G401.6 (cell line): Measurements from ENCODE around the gene EFR3B.
"Not testable (repeated sequence)": the region's sequence is repeated elsewhere in the genome, so short reads cannot be mapped to it uniquely, and the experiment has no call there.

ENCODE experiments used
- FAIRE-seq: peaks from 2 replicates; lab custom pipeline; 2012; peaks lifted over from hg19 to GRCh38; lab: Jason Lieb, UNC

Gene EFR3B

DNA sequence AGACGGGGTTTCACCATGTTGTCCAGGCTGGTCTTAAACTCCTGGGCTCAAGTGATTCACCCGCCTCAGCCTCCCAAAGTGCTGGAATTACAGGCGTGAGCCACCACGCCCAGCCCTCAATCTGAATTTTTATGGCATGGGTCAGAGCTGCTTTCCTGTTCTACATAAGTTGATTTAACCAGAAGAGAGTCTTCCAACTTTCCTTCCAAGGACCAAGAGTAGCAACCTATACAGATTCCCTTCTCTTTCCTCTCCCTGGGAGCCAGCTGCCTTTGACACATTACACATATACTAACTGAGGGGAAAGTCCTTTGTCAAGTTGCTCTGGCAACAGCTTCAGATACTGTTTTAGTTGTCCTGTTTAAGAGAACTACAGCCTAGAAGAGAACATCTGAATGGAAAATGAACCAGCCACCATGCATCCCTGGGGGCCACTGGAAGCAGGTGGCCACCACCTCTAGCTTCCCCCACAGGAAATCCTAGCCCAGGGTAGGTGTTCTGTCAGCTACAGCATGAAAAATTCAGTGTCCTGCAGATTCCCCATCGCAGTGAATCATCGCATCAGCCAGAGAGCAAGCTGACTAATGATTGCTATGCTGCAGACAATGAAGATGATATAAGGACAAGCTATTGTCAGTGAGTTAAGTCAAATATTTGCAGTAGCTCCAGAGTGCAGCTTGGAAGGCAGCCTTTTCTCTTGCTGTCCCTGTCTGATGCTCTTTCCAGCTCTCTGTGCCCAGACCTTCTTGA lies 63.6 kb downstream of the EFR3B start:
- no peak for FAIRE-seq

DNA sequence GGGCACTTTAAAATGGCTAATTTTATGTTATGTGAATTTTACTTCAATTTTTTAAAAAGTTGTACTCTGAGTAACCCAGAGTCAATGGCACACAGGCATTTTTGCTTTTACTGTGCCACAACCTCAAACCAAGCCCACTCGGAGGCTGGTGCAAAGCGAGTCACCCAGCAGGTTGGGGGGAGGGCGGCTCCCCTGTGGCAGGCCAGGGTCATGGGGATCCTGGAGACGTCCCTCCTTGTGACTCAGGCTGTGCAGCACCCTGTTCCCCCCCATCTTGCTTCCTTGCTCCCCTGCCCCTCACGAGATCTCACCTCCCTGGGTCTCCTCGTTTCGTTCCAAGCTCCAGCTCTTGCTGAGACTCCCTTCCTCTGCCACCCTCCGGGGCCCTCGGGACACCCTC lies 67.9 kb downstream of the EFR3B start:
- FAIRE-seq, result no peak

DNA sequence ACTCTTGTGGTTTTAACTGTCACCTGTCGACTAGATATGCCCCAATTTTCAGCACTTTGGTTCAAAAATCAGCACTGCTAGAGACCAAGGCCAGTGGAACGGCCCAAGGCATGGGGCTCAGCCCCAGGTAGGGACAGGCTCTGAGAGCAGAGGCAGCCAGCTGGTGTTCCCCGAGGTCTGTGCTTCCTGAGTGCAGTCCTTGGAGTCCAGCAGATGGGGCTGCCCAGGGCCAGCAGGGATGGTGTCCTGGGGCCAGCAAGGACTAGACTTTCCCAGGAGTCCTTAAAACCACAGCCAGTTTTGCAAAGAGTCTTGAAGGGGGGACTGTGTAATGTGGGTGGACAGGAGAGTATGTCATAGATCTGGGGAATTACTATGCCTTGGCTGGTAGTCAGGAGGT lies 70.2 kb downstream of the EFR3B start:
- FAIRE-seq, result no peak

DNA sequence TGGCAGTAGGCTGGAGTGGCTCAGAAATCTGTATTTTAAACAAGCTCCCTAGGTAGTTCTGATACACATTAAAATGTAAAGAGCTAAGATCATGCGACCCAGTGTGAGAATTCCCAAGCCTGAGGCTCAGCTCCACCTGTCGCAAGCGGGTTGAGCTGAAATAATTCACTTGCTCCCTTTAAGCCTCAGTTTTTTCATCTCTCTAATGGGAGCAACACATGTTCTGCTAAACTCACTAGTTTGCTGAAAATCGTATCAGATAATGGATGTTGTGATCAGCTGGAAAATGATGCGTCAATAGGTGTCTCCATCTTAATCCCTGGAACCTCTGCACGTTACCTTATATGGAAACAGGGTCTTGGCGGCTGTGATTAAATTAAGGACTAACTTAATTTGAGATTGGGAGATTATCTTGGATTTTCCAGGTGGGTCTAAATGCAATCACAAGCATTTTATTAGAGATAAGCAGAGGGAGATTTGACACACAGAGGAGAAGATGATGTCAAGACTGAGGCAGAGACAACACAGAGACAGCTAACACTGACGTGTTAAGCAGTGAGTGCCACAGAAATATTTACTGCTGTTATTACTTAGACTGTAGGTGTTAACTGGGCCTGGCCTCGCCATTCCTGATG lies 73.5 kb downstream of the EFR3B start:
- FAIRE-seq, result no peak

DNA sequence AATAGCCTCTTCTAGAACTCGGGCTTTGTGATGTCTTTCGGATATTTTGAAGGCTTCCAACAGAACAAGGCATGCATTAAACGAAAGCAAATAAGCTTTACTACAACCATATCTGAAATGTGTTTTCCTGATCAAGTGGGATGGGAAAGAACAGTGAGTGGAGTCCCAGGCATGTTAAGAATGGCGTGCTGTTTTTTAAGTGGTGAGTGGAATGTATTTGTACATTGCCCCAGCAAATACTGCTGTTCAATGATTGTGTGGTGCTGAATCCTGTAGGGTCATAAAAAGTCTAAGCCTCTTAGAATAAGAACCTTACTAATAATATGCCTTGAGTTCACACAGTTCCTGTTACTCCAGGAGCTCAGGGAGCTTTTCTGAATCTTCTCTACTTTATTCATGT lies 74.0 kb downstream of the EFR3B start:
- no peak for FAIRE-seq

DNA sequence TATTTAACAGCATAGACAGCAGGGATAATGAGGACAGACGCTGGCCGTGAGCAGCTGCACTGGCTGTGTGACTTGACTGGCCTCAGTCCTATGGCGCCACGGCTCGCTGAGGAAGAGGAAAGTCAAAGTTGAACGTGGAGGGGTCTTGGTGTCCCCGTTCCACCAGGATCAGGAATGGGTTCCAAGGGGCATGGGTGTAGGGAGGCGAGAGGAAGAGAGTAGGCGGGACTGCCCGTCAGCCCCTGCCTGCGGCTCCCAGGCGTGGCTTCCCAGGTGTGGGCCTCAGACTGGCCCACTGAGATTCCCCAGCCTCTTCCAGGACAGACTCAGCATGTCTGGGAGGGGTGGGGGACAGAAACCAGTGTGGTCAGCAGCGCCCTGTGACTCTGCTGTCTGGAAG lies 75.1 kb downstream of the EFR3B start:
- no peak for FAIRE-seq

DNA sequence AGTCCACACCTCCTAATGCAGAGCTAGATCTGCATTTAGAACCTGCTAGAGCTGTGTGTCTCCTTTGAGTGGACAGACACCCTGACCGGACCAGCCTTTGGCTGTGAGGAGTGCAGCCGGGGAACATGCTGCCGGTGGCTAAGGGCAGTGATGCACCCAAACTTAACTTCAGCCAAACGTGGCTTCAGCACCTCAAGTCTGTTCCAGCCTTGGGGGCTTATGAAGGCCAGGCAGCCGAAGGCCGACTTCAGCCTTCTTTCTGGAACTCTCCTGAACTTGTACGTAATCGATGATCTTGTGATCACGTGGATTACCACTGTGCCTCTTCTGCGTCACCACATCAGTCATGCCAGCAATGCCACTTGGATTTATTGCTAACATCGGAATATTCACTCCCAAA lies 77.4 kb downstream of the EFR3B start:
- FAIRE-seq, result no peak

DNA sequence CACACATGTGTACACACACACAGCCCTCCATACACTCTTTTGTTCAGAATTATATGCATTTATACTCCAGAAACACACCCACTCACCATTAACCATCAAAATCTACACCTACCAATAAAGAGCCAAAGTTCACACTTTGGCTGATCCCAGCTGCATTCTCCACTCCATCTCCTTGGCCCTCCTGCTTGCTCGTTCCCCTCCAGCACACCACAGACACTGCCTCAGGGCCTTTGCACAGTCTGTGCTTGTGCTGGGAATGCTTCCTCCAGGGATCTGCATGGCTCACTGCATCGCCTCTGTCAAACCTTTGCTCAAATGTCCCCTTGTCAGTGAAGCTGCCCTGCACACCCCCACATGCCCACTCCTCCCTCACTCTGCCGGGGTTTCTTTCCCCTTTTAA lies 80.5 kb downstream of the EFR3B start:
- no peak for FAIRE-seq

DNA sequence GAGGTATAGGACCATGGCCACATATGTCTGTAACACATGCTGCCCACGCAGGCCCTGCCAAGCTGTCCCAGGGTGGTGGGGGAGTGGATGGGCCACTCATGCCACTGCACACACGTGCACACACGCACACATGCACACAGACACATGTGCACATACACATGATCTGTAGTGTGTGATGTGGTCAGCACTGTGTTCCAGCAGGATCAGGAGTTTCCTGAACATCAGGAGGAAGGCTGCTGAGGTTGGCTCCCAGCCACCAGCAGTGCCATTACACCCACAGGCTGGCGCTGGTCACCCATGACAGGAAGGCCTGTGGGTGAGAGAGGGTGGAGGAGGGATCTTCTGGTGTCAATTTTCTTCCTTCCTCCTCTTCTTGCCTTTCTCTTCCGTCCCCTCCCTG lies 81.8 kb downstream of the EFR3B start:
- no peak for FAIRE-seq

DNA sequence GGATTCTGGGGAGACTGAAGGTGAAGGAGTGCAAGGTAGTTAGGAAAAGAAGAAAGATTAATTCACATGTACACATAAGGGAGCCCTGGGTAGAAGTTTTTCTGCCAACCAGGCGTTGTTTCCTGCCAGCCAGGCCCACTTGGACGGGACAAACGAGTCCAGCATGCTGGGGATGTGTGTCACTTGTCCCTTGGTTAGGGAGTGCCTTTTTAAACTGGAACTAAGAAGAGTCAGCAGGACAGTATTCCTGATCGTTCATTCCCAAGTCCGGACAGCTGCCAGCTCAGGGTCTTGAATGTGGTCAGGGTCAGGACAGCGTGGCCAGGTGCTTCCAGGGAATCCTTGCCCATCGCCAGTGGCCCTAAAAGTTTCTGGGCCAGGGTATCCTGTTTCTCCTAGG lies 83.3 kb downstream of the EFR3B start:
- FAIRE-seq, result no peak

DNA sequence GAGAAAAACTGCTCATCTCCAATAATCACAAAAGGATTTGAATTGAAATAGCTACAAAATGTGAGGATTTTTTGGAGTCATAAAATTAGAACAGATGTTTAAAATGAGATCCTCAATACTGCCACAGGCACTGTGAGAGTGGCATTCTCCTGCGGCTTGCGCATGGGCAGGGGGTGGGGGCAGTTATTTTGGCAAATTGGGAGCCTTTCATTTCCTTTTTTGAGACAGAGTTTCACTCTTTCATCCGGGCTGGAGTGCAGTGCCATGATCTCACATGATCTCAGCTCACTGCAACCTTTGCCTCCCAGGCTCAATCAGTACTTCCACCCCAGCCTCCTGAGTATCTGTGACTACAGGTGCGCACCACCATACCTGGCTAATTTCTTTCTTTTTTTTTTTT lies 84.1 kb downstream of the EFR3B start:
- FAIRE-seq, result no peak

DNA sequence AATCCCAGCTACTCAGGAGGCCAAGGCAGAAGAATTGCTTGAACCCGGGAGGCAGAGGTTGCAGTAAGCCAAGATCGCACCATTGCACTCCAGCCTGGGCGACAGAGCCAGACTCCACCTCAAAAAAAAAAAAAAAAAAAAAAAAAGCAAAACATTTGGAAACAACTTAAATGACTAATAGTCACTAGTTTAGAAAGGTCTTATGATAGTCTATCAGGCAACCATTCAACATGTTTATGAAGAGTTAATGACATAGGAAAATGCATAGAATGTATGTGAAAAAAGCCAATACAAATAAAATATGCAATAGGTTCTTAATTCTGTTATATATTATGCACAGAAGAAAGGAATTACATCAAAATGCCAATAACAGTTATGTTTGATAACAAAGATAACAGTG lies 85.2 kb downstream of the EFR3B start:
- not testable (repeated sequence) for FAIRE-seq

DNA sequence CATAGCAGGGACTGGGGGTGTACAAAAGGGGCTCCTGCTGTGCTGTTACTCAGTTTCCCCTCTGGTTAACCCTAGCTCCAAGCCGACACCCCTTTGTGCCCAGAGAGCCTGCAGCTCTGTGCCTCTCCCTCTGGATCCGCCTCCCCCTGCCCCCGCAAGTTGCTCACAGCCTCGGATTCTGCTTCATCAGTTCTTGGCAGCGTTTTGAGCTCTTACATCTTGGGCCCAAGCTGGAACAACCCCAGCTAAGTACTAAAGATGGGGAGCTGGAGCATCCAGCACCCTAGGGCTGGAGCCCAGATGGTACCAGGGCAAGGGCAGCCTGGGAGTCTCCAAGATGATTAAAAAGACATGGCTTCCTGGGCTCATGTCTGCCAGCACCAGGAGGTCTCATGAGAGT lies 85.8 kb downstream of the EFR3B start:
- FAIRE-seq, result no peak

DNA sequence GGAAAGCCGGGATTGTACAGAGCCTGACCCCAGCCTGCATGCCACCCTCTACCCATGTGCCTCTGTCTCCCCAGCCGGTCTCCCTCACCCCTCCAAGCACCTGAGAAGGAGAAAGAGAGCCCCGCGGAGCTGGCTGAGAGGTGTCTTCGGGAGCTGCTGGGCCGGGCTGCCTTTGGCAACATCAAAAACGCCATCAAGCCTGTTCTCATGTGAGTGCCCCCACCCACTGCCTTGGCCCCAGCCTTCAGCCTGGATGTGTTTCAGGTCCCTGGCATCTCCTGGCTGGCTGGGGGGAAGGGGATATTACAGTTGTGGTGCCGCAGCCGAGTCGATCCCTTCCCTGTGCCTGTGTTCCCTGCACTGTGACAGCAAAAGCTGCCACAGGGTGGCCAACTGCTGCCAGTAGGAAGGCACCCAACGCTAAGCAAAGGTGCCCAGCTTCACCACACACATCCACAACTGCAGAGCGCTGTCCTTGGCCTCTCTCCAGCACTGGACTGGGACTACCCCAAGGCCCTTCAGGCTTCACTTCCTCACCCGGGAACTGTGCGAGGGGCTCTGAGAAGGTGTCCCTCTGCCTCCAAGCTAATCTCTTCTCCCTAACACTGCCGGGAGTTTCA lies 88.1 kb downstream of the EFR3B start:
- no peak for FAIRE-seq

DNA sequence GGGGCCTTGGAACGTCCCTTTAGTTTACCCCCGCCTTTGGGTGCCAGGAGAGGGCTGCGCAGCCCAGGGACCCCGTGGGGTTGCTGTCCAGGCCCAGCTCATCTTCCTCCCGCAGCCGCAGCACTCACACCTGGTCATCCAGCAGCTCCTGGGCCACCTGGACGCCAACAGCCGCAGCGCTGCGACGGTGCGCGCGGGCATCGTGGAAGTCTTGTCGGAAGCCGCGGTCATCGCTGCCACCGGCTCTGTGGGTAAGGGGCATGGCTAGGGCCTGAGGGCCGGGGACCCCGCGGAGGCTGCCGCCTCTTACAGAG lies 89.3 kb downstream of the EFR3B start:
- no peak for FAIRE-seq

DNA sequence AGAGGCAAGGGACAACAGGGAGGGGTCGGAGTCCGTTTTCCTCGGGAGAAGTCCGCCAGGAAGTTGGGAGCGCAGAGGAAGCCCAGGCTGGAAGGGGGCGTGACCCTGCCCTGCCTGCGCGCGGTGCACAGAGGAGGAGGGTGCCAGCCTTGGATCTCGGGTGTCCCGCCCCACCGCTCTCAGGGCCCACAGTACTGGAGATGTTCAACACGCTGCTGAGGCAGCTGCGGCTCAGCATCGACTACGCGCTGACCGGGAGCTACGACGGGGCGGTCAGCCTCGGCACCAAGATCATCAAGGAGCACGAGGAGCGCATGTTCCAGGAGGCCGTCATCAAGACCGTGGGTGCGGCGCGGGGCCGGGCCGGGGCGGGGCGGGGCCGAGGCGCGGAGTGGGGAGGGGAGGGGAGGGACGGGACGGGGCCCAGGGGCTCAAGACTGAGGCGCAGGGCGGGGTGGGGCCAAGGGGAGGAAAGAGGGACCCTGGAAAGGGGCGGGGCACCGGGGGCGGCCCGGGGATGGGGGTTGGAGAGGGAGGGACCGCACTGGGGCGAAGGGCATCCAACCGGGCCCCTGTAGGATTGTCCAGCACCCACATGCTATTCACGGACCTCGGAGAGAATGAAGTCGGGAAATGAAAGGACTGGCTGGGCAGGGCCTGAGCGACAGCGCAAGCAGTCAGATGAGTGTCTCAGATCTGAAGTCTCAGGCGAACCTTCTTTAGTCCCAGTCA lies 89.9 kb downstream of the EFR3B start:
- FAIRE-seq, result no peak

DNA sequence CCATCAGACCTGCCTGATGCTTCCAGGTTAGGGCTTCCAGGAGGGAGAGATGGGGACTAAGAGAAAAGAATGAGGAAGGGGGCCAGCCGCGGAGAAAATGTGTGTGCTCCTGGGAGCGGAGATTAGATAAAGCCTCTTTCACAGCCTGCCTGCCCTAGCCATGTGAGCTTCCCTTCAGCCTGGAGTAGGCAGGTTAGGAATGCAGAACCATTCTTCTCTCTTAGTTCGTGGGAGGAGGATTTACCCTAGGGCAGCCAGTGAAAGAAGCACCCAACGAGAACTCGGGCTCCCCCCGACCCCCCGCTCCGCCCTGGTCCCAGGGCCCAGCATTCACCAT lies 90.4 kb downstream of the EFR3B start:
- no peak for FAIRE-seq

DNA sequence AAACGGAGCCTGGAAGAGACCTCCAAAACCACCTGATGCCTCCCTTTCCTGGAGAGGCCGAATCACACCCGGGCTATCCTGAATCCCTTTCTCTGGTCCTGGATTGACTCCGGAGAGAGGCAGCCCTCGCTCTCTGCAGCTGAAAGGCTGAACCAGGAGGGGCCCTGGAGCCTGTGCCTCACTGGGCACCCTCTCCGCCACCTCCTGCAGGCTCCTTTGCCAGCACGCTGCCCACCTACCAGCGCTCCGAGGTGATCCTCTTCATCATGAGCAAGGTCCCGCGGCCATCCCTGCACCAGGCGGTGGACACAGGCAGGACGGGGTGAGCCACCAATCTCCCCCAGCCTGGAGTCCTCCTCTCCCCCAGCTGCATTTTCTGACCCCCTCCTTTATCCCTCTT lies 90.8 kb downstream of the EFR3B start:
- no peak for FAIRE-seq

DNA sequence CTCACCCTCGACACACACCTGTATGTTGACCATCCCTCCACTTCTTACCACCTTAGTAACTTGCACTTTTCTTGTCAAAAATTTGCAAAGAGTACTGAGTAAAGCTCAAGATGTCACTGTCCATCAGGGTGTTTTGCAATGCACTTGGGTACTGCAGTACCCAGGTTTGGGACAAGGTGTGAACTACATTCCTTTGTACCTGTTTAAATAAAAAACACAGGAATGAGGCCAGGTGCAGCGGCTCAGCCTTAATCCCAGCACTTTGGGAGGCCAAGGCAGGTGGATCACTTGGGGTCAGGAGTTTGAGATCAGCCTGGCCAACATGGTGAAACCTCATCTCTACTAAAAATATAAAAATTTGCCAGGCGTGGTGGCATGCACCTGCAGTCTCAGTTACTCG lies 98.7 kb downstream of the EFR3B start:
- not testable (repeated sequence) for FAIRE-seq

DNA sequence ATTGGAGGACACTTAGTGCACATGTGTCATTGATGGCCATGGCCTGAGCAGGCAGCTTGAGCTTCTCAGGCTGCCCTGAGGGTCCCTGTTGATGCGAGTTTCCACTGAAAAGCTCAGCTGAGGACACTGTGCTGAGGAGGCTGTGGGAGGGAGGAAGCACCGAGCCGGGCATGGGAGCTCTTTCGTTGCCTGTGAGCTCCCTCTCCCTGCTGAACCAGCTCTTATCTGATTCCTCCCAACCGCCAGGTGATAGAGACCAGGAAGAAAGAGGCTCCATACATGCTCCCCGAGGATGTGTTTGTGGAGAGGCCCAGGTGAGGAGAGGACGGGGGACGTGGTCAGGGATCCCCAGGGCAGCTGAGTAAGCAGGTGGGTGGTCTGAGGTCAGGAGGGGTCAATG lies 99.2 kb downstream of the EFR3B start:
- no peak for FAIRE-seq

DNA sequence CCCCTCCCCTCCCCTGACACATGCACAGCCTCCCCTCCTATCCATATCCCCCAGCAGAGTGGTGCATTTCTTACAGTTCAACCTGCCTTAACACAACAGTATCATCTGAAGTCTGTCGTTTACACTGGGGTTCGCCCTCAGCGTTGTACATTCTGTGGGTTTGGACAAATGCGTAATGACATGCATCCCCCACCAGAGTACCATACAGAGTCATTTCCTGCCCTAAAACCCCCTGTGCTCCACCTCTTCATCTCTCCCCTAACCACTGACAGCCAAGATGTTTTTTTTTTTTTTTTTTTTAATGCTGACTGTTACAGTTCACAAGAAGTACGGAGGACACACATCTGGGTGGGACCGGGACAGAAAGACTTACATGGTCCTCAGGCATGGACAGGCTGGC lies 103.9 kb downstream of the EFR3B start:
- FAIRE-seq, result no peak

DNA sequence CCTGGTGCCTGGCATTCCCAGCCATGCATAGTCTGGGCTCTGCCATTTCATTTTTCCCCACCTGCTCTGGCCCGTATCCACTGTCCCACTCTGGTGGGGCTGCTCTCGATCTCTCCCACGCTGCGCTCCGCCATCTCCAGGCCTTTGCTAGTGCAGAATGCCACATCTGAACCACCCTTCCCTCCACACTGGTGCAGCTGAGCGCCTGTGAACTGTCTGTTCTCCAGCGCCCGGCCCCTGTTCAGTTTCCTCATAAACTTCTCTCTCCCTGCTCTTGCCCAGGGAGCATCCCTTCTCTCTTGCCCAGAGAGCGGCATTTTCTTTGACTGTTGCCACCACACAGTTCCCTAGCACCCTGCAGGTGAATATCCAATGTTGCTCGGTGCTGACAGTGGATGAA lies 105.0 kb downstream of the EFR3B start:
- FAIRE-seq, result no peak

DNA sequence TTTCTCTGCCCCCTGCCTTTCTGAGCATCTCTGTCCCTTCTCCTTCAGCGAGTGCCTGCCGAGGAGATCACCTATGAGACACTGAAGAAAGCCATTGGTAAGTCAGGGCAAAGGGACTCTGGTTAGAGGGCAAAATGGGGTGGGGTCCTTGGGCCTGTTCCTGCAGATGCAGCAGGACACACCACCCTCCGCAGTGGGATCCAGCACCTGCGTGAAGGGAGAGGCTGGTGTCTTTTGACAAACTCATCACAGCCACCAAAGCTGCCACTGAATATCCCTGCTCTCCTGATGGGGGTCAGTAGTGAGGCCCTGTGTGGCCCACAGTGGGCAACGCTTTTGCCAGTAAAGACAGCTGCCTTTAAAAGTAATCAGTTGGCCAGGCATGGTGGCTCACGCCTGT lies 107.8 kb downstream of the EFR3B start:
- no peak for FAIRE-seq

DNA sequence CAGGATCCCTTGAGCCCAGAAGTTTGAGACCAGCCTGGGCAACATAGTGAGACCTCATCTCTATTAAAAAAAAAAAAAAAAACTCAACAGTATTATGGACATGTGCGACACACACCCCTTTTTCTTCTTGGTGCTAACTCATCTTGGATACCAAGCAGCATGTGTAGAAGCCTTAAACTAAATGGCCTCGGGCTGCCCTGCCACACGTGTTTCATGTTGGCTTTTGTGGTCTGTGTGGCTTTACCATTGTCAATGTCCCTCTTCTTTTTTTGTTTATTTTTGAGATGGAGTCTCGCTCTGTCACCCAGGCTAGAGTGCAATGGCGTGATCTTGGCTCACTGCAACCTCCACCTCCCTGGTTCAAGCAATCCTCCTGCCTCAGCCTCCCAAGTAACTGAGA lies 109.1 kb downstream of the EFR3B start:
- not testable (repeated sequence) for FAIRE-seq
